DND-41 (cell line): ENCODE data around the gene RALGAPA2.

Experiments
- ATAC-seq: fragments of 200-7000 bp; cut with Tn5 transposase; 3 replicates; pipeline ENCODE4 v1.9.1; 2021; ENCODE audit warnings: low read depth; ENCODE audit not compliant: insufficient read depth
- DNase-seq: peaks from one replicate; pipeline ENCODE4 v3.0.0-alpha.2; 2020
- H2AFZ ChIP-seq: 2 replicates; pipeline ENCODE4 v1.6.0; 2012; ENCODE audit warnings: low read depth, low read length
- H3K27ac ChIP-seq: 2 replicates; pipeline ENCODE4 v1.5.1; 2012; ENCODE audit warnings: low read length, inconsistent platforms
- H3K27me3 ChIP-seq: fragments of 200-600 bp; sonication (generic); 2 replicates; pipeline ENCODE4 v1.6.0; 2012; ENCODE audit warnings: low read length, mild to moderate bottlenecking, inconsistent platforms; ENCODE audit not compliant: insufficient read depth, poor library complexity
- H3K36me3 ChIP-seq: 2 replicates; pipeline ENCODE4 v1.5.1; 2012; ENCODE audit warnings: low read length, inconsistent platforms; ENCODE audit not compliant: insufficient read depth
- H3K4me1 ChIP-seq: 2 replicates; pipeline ENCODE4 v1.5.1; 2012; ENCODE audit warnings: mild to moderate bottlenecking, low read length; ENCODE audit not compliant: insufficient read depth
- H3K4me2 ChIP-seq: 2 replicates; pipeline ENCODE4 v1.6.0; 2012; ENCODE audit warnings: mild to moderate bottlenecking, moderate library complexity, low read length, inconsistent platforms; ENCODE audit not compliant: insufficient read depth
- H3K4me3 ChIP-seq, 2 experiments: fragments of 200-600 bp in 1 of 2; shearing (Covaris generic) in 1 of 2; 2 replicates each; pipeline ENCODE4 v1.5.1; 2012 to 2016; ENCODE audit warnings: inconsistent platforms in 2 of 2, low read length in 2 of 2, mild to moderate bottlenecking in 2 of 2, low read depth in 1 of 2, moderate library complexity in 1 of 2
- H3K79me2 ChIP-seq: 2 replicates; pipeline ENCODE4 v1.6.0; 2012; ENCODE audit warnings: low read length, inconsistent platforms; ENCODE audit not compliant: insufficient read depth
- H3K9ac ChIP-seq: 2 replicates; pipeline ENCODE4 v1.6.0; 2012; ENCODE audit warnings: low read depth, mild to moderate bottlenecking, inconsistent platforms, low read length, moderate library complexity
- H3K9me3 ChIP-seq: 2 replicates; pipeline ENCODE4 v1.5.1; 2012; ENCODE audit warnings: low read length, moderate library complexity, mild to moderate bottlenecking, inconsistent platforms; ENCODE audit not compliant: insufficient read depth, severe bottlenecking
- H4K20me1 ChIP-seq: 2 replicates; pipeline ENCODE4 v1.6.0; 2012; ENCODE audit warnings: low read length; ENCODE audit not compliant: insufficient read depth
- CTCF ChIP-seq: IDR thresholded peaks from 2 replicates; pipeline ENCODE4 v1.5.1; 2012; ENCODE audit warnings: borderline replicate concordance, low read length, moderate library complexity, mild to moderate bottlenecking; ENCODE audit not compliant: poor library complexity, severe bottlenecking; ENCODE audit errors: extremely low read depth
- EZH2 ChIP-seq: IDR thresholded peaks from 3 replicates; pipeline ENCODE4 v1.6.1; 2012; ENCODE audit warnings: borderline replicate concordance, low read depth, mild to moderate bottlenecking, moderate library complexity, low read length, inconsistent platforms; ENCODE audit not compliant: severe bottlenecking

RALGAPA2 gene

GRCh38 chr20:20489648-20490341 lies 222.6 kb downstream of the RALGAPA2 start:
- Histone ChIP-seq H3K4me3 (no peak overlapping the region), H3K79me2 (no peaks in the 10 kb centered on the region), H2AFZ (no peak overlapping the region), H3K27ac (no peak overlapping the region), H3K9ac (no peak overlapping the region), H3K4me1 (no peaks in the 10 kb centered on the region), H3K36me3 (peaks cover 9% of the 10 kb centered on the region; the same call in 1 of the 2 replicates), H3K4me2 (no peak overlapping the region), H3K27me3 (no peaks in the 10 kb centered on the region), H4K20me1 (no peaks in the 10 kb centered on the region), H3K9me3 (no peaks in the 10 kb centered on the region)
- ATAC-seq (no peak), DNase-seq (no peak)
- TF ChIP-seq CTCF (no peak), EZH2 (no peak)

GRCh38 chr20:20489054-20489453 lies 223.4 kb downstream of the RALGAPA2 start:
- Histone ChIP-seq H3K4me3 (no peak overlapping the region), H3K27ac (no peak overlapping the region), H3K27me3 (no peaks in the 10 kb centered on the region), H4K20me1 (no peaks in the 10 kb centered on the region), H3K4me2 (no peak overlapping the region), H3K36me3 (peaks cover 5% of the 10 kb centered on the region; the same call in 1 of the 2 replicates), H3K4me1 (no peaks in the 10 kb centered on the region), H3K9me3 (no peaks in the 10 kb centered on the region), H3K9ac (no peak overlapping the region), H3K79me2 (no peaks in the 10 kb centered on the region), H2AFZ (no peak overlapping the region)
- ATAC-seq (no peak), DNase-seq (no peak)
- no peak for TF ChIP-seq CTCF
- no peak for TF ChIP-seq EZH2

DNA sequence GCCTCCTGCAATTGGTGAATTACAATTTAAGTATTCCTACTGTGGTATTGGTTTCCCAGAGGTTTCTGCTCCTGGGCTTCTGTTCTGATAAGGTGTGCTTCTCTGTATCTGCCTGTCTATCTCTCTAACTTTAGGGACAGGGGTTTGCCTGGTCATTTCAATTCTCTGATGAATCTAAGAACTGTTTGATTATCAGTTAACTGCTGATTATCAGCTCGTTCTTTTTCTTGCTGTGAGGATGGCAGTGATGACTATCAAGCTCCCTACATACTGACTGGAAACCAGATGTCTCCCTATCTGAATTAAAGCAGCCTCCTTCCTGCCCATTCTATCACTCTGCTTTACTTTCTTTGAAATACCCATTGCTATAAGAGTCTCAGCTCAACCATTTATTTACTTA lies 224.1 kb downstream of the RALGAPA2 start:
- no peak overlapping the region for H3K27ac ChIP-seq
- no peaks in the 10 kb centered on the region for H3K79me2 ChIP-seq
- H3K9ac ChIP-seq: no peak overlapping the region
- no peaks in the 10 kb centered on the region for H3K4me1 ChIP-seq
- no peaks in the 10 kb centered on the region for H3K27me3 ChIP-seq
- no peak for TF ChIP-seq CTCF
- no peak for TF ChIP-seq EZH2
- DNase-seq: no peak
- H2AFZ ChIP-seq: no peak overlapping the region
- H3K4me2 ChIP-seq: no peak overlapping the region
- H4K20me1 ChIP-seq: no peaks in the 10 kb centered on the region
- H3K9me3 ChIP-seq: no peaks in the 10 kb centered on the region
- H3K4me3 ChIP-seq: no peak overlapping the region
- no peak for ATAC-seq
- H3K36me3 ChIP-seq: peaks cover 5% of the 10 kb centered on the region; the same call in 1 of the 2 replicates
